EH (cell line): Measurements from ENCODE around the gene CROCC.

ENCODE experiments used
- DNase-seq: peaks from one replicate; pipeline ENCODE4 v3.0.0-alpha.2; 2015; ENCODE audit warnings: low read depth

The CROCC gene

DNA sequence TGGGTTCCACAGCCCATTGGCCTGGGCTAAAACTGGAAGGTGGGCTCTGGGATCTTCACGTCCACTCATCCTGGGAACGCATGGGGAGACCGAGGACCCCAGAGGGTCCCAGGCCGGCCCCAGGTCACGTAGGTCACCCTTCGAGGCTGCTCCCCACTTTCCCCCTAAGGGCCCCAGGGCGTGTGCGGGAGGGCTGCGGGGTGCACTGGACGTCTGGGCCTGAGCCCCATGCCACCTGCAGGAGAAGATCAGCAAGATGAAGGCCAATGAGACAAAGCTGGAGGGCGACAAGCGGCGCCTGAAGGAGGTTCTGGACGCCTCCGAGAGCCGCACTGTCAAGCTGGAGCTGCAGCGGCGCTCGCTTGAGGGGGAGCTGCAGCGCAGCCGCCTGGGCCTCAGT is 46.2 kb downstream of the CROCC start:
- no peak for DNase-seq

DNA sequence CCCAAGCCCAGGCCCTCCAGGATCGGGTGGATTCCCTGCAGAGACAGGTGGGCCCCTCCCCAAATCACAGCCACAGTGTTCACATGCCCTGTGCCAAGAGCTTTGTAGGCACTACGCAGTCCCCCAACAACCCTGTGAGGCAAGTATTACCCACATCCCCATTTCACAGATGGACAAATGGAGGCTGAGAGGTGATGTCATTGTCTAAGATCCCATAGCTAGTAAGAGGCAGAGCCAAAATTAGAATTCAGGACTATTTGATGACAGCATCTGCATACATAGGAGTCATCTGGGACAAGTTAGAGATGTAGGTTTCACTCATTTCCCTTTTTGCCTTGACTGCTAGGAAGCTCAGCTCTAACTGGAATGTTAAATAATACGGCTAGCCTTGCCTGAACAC is 46.6 kb downstream of the CROCC start:
- DNase-seq: no peak

DNA sequence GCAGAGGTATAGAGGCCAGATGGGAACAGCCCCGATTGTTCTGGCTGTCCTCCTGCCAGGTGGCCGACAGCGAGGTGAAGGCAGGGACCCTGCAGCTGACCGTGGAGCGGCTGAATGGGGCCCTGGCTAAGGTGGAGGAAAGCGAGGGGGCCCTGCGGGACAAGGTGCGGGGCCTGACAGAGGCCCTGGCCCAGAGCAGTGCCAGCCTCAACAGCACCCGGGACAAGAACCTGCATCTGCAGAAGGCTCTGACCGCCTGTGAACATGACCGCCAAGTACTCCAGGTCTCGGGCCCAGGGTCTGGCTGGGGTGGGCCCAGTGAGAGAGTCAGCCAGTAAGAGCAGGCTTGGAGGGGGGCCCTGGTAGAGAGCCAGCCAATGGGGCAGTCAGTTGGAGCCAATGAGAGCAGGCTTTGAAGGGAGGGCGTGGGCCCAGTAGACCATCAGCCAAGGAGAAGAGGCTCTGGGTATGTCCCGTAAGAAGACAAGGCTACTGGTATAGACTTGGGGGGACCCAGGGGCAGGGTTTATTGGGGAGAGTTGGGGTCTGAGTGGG is 47.4 kb downstream of the CROCC start:
- no peak for DNase-seq

DNA sequence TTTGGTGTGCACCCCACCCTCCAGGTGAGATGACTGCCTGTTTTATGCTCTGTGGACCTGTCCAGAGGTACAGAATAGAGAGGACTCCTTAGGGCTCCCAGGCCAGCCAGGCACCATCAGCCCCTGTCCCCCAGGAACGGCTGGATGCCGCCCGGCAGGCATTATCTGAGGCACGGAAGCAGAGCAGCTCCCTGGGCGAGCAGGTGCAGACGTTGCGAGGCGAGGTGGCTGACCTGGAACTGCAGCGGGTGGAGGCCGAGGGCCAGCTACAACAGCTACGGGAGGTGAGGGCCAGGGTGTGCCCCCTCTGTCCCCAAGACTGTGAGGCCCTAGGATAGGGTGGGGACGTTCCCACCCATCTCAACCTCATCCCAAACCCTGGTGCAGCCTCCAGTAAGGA is 47.9 kb downstream of the CROCC start:
- no peak for DNase-seq

DNA sequence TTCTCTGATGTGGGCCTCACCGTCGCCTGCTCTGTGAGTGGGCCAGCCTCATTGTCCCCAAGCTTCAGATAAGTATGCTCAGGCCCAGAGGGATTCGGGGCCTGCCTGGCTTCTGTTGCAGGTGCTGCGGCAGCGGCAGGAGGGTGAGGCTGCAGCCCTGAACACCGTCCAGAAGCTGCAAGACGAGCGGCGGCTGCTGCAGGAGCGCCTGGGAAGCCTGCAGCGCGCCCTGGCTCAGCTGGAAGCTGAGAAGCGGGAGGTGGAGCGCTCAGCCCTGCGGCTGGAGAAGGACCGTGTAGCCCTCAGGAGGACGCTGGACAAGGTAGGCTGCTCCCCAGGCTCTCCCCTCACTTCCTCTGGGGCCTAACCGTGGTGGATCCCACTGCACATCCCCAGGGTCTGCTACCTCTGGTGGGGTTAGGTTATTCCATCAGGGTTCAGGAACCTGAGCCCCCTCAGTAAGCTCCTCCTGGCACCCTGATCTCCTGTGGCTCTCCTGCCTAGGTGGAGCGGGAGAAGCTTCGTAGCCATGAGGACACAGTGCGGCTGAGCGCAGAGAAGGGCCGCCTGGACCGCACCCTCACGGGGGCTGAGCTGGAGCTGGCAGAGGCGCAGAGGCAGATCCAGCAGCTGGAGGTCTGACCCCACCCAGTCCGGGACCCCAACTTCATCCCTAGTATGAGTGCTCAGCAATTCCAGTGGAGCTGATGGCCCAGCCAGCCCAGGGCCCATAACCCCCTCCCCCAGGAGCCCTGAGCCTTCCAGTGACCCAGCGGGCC is 48.6 kb downstream of the CROCC start:
- no peak for DNase-seq

DNA sequence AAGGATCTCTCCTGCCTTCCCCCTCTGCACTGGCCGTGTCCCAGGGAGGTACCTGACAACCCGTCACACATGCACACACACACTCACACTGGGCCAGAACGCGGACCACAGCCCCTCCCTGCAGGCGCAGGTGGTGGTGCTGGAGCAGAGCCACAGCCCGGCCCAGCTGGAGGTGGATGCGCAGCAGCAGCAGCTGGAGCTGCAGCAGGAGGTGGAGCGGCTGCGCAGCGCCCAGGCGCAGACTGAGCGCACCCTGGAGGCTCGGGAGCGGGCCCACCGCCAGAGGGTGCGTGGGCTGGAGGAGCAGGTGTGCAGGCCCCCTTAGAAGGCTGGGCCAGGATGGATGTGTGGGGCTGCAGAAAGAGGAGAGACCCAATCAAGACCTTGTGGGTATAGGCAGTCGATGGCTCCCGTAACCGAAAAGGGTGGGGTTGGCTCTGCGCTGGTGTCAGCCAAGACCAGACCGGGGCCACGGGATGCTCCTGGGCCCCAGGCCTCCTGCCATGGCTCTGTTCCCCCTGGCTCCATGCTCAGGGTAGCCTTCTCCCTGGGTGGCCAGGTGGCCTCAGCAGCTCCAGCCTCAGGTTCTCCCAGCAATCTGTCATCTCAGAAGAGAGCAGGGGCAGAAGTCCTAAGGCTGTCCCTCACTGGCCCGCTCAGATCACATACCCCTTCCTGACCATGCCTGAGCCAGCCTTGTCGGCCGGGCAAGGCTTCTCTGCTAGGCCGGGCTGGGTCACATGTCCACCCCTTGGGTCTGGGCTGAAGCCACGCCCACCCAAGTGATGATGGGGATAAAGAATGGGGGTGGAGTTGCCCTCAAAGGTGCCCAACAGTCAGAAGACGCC is 49.8 kb downstream of the CROCC start:
- peak; percentile 84 for DNase-seq

DNA sequence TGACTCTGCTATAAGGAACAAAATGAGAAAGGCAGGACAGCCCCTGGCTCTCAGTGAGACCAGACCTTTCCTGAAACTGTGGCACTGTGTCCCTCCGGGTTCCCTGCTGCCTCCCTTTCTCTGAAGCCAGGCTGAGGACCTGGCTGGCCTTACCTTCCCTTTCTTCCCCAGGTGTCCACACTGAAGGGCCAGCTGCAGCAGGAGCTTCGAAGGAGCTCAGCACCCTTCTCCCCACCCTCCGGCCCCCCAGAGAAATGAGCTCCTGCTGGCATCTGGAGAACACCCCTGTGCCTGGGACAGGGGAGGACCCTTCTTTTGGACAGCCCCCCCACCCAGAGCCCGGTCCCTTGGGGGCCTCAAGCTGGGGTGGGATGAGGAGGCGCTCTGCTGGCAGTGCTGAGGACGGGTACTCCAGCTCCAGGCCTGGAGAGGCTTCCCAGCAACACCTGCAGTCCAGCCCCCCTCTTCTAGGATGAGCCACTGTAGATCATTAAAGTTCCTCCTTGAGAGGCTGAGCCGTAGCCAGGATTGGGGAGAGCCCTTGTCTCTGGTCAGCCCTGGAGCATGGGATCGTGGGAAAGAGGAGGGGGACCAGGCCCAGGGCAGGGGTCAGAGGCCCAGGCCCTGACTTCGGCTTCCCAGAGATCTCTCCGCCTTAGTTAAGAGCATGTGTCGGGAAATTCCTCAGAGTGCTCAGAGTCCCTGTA is 50.6 kb downstream of the CROCC start:
- DNase-seq: no peak

DNA sequence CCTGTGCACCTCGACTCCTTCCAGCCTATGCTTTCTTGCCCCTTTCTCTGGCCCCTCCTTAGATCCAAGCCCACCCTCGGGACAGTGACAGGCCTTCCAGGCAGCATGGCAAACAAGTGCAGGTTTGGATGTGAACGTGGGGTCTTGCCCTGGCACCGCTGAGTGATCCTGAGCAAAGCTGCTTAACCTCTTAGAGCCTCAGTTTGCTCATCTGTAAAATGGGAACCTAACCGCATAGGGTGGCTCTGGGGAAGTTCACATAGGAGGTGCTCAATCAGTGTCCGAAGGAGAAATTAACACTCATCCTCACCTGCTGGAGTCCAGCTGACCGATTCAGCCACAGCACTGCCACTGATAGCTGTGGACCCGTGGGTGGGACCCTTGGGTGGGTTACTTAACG is 51.5 kb downstream of the CROCC start:
- no peak for DNase-seq

DNA sequence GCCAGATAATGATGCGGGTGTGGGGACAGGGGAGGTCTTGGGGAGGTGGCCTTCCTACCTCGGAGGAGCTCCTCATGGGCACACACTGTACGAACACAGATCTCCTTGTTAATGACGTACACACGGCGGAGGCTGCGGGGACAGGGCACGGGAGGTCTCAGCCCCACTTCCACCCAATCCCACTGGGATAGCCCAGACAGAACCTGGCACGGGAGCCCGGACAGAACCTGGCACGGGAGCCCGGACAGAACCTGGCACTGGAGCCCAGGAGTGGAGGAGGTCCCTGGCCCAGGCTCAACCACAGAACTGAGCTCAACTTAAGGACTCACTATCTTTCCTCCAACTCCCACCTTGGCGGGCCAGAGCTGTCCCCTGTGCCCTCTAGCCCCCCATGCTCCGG is 53.5 kb downstream of the CROCC start:
- no peak for DNase-seq

DNA sequence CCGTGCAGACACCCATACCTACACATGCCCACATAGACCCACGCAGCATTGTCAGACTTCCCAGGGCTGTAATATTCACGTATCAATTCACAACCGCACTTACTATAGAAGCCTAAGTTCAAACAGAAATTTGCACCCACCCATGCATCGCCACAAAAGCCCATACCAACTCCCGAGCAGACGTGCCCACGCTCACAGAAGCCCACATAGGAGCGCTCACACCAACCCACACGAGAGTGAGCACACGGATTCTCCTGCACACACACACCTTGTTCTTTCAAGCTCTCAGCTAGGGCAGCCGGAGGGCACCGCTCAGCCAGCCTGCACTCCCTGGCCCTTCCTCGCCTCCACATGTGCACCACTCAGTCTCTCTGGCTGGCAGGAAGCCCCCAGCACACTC is 54.1 kb downstream of the CROCC start:
- no peak for DNase-seq

DNA sequence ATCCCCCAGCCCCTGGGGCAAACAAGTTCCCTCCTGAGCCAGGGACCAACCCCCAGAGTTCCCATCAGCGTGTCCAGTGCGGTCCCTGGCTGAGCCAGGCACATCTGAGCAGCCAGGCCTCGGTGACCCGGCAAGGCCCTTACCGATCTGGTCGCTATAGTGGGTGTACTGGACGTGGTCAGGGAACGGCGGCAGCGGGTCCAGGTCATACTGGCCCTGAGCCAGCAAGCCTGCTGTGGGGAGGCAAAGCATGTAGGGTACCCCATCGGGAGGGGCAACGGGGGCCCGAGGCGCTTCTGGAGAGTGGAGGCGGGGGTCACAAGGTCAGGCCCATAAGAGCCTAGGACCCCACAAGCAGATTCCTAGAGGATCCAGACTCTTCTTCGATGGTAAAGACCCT is 55.2 kb downstream of the CROCC start:
- DNase-seq: no peak

DNA sequence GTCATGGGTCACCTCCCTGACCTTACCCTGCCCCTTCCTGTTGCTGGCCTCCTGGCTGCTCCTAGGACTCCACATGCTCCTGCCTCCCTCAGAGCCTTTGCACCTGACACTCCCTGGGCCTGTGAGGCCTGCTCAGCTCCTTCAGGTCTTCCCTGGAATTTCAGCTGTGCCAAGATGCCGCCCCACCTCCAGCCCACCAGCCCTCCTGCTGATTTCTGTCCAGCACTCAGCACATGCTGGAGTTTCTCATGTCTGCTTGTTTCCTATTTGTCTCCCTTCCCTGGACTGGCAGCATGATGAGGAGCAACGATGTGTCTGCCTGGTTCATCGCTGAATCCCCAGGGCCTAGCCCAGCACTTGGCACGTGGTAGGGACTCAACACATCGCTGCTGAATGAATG is 55.6 kb downstream of the CROCC start:
- no peak for DNase-seq

DNA sequence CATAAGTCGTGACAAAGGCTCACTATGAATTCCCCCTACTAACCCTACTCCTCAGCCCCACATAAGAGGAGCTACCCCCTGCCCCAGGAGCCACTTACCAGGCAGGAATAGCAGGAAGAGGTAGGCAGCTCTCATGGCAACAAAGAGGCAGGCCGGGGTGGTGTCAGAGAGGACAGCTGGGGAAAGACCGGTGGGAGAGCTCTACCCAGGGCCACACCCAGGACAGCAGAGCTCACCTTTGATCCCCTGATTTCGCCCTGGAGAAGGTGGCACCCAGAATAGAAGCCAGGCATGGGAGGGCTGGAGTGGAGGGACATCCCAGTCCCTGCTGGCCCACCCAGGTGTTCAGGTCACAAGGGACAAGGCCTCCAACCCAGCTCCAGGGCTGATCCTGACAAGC is 56.4 kb downstream of the CROCC start:
- no peak for DNase-seq

DNA sequence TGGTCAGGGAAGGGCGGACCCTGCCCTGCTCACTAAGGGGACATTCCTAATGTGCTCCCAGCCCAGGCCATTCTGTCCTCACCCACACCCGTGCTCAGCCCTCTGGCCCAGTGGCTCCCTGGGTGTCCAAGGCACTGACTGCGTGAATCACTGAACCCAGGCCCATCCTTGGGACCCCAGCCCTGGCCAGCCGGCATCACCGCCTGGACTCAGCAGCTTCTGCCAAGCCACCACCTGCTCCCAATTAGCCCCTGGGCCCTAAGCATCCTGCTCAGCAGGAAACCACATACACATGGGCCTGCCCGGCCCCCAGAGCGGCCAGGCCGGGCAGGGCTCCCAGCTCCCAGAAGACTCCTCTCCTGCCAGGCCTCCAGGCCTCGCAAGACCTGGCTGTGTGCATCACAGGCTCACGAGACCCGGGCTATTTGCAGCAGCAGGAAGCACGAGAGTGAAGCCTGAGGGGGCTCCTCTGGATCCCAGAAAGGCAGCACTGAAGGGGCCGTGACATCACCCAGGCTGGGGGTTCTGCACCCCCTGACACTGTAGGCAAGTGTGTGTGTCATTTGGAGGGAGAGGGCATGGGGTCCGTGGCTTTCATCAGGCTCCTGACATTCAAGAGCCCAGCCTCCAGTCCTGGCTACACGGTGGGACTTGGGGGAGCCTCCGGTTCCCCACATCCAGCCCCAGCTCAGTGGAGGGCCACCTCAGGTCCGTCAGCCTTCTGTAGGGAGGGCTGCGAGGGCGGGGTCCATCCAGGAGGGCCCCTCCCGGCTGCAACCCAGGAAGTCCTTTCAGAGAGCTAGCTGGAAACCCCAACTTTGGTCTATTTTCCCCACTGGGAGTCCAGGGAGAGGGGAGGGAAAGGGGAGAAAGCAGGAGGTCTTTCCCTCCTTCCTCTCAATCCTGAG is 57.1 kb downstream of the CROCC start:
- peak; percentile 96 for DNase-seq

DNA sequence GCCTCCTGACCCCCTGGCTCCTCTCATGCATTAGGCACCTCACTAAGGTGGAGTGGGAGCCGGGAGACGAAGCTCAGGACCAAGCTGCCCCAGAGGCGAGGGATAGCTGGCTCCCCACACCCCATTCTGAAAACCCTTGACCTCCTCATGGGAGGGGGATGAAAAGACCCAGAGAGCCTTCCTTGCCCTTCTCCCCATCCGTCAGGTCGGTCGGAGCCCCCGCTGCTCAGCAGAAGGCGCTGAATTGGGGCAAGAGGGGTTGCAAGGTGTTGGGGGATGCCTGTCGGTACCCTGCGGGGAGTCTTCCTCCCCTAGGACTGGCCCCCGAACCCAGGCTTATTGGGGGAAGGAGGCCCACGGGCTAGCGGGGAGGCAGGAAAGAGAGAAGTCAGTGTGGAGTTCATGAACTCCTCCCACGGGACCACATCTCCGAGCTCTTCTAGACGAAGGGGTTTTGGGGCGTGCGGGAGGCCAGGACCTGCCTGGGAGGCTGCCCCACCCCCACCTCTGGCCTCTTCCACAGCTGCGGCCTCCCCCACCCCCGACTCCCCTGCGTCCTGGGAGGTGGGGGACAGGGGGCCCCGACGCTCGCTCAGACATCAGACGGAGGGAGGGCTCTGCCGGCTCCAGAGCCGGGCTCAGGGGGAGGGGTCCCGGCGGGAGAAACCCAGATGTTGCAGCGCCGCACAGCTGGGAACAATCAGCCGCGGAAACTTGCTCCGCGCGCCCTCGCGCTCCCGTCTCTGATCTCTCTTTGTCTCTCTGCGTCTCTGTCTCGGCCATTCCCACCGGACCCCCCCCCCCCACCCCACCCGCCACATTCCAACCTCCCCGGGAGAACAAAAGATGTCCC is 58.0 kb downstream of the CROCC start:
- peak; percentile 50 for DNase-seq

DNA sequence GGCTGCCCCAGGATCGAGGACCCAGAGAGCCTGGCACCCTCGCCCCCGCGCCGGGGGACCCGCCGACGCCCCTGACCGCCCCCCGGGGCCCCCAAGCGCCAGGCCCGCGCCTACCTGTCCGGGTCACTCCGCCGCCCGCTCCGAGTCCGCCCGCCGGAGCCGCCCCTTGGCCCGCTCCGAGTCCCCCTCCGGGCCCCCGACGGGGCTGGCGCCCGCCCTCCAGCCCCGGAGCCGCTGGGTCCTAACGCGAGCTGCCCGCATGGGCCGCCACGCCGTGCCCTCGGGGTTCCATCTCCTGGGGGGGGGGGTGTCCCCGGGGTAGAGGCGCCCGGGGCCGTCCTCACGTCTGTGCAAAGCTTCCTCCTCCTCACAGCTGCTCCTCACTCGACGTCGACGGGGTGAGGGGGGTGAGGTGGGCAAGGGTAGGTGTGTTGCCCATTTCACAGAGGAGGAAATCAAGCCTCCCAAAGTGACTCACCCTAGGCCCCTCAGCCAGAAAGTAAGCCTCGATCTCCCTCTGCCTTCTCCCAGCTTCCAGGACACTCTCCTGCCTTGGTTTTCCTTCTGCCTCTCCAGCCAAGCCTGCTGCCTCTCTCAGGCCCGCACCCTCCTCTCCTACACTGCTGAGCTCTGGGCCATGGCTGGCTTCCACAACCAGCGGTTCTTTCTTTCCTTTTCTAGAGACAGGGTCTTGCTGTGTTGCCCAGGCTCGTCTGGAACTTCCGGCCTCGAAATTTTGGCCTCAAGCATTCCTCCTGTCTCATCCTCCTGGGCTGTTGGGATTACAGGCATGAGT is 58.9 kb downstream of the CROCC start, which contains the start of gene MFAP2:
TSS of gene MFAP2 (minus strand) at position 148 of the 796 bp plus-strand sequence. CDS start 2,347 bp downstream, outside the sequence.
- peak; percentile 81 for DNase-seq

DNA sequence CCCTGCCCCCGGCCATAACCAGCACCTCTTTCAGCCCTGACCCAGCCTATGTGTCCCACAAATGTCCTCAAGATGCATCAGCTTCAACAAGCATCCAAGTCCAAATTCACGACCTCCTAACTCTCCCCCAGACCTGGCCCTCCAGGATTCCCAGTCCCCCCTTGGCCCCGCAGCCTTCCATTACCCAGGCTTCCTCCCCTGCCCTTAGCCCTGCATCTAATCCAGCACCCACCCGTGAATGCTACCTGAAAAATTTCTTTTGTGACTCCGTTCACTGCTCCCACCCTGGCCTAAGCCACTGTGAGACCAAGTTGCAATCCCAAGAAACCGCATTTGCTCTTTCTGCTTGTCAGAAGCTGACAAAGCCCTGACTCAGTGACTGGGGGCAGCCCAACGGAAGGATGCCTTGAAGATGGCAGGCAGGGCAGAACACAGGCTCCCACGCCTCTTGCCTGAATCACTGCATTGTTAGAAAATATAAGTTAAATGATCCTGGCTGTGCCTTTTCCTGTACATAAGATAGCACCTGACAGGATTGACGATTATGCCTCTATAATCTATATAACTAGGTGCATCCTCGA is 59.6 kb downstream of the CROCC start:
- peak; percentile 96 for DNase-seq

DNA sequence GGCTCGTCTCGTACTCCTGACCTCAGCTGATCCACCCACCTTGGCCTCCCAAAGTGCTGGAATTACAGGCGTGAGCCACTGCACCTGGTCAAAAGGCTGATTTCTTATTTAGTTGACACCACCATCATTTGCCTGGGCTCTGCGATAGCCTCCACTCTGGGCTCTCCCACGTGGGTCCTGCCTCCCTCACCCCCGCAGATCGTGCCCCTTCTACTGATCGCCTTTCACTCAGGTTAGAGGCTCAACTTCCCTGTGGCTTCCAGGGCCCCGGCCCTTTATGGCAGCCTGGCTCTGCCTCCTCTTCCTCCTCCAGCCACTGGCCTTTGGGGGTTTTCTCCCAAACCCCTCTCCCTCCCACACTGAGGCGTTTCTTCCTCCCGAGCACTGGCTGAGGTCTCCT is 61.2 kb downstream of the CROCC start:
- DNase-seq: no peak

DNA sequence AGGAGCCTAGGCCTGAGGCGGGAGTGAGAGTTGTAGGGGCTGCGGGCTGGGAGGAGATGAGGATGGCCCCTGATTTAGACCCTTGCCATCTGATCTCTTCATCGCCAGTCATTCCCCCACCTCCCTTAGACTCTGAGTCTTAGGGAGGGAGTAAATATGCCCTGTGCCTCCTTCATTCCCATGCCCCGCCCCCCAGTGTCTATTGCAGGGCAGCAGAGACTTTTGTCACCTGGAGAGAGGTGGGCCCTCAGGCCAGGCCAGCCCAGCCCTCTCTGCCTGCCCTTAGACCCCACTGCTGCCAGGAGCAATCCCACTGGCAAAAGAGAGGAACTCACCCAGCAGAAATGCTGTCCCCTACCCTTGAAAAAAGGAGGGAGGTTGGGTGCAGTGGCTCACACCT is 61.9 kb downstream of the CROCC start:
- no peak for DNase-seq
